GM18867 (cell line): ENCODE data around the gene DOCK10.

Experiments used
- ATAC-seq: cut with Tn5 transposase; IDR thresholded peaks from one replicate; pipeline ENCODE4 v1.9.1; 2021; ENCODE audit warnings: mild to moderate bottlenecking, moderate library complexity; ENCODE audit not compliant: unreplicated experiment

The DOCK10 gene

DNA sequence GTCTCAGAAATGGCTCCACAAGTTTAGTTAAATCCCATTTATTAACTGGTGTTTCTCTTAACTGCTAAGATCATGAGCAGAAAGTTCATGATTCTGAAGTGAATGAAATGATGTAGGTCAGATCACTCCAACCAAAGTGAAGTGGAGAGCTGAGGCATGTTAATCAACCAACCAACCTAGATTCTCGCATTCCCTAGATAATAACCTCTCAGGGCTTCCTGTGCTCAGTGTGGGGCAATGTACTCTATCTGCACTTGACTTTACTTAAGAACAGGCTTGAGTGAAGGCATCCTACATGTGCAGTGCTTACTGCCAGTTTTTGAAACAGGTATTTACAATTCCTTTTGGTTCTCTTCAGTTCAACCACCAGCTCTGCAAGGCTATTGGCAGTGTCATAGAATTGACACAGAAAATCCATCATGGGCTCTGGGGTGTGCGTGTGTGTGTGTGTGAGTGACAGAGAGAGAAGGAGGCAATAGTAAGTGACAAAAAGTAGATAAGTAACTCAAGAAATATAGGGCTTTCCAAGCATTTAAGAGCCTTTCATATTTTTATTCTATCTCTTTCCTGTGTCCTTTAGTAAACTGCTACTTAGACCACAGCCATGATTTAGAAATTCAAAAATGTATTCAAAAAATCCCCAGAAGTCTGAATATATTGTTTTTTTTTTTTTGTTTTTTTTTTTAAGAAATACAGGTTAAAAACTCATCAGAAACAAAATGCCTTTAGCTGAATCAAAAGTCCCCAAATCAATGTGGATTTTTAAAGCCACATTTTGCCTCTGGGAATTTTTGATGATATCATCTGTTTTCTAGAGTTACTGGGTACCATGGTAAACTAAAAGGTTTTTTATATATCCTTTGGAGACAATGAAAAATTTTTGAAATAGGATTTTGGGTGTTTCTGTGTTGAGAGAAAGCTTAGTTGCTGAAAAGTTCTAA, 28.6 kb downstream of the DOCK10 start:
- no peak for ATAC-seq

DNA sequence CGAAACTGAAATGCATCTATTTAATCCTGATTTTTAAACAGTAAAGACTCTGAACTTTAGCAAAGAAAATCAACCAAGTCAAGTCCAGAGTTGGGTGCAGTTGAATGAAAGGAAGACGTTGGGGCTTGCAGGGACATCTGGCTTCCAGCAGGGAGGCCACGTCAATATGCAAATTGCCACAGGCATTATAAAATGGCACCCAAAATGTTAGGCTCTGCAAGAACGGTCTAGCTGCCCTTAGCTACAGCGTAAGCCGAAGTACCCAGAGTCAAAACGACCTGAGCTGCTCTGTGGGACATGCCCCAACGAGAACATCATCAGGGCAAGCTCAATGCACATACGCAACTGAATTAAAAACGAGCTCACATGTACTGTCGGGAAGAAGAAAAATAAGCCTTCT, 30.7 kb downstream of the DOCK10 start:
- ATAC-seq = no peak

- ATAC-seq = no peak
These were observed 31.5 kb downstream of the DOCK10 start for GRCh38 chr2:225010804-225011203.

DNA sequence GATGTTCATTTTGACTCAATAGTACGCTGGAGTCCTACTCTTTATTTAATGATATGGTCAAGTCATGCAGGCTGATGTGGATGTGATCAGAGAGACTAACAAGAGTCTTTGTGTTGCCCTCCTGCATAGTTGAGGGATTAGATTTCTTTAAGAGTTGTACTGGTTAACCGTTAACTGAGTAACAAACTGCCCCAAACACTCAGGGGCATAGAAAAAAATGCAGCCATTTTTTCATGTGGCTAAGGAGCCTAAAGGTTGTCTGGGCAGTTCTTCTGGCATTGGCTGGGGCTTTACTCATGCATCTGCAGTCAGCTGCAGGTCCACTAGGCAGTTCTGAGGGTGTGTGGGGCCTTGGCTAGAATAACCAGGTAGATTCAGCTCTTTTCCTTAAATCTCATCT, 32.5 kb downstream of the DOCK10 start:
- ATAC-seq = no peak

GRCh38 chr2:225008935-225009334, 33.3 kb downstream of the DOCK10 start:
- ATAC-seq = peak; percentile 30

- peak; percentile 66 for ATAC-seq
These were observed 34.0 kb downstream of the DOCK10 start for GRCh38 chr2:225008179-225008856.

DNA sequence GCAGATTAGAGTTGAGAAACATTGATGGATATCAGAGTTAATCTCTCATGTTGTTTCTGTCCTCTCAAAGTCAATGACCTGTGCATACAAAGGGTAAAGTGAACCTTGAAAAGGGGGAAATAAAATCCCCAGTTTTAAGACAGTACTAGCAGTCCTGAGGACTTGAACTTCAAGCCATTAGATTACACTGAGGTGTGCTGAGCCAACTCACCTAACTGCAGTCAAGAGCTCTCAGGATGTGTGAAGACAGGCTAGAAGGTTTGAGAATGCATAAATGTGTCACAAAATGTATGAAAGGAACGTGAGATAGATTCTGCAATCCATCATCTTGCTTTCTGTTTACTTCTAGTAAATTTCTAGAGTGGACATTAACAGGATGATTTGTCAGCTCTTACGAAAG, 35.5 kb downstream of the DOCK10 start:
- no peak for ATAC-seq

GRCh38 chr2:225004597-225004996, 37.7 kb downstream of the DOCK10 start:
- no peak for ATAC-seq

DNA sequence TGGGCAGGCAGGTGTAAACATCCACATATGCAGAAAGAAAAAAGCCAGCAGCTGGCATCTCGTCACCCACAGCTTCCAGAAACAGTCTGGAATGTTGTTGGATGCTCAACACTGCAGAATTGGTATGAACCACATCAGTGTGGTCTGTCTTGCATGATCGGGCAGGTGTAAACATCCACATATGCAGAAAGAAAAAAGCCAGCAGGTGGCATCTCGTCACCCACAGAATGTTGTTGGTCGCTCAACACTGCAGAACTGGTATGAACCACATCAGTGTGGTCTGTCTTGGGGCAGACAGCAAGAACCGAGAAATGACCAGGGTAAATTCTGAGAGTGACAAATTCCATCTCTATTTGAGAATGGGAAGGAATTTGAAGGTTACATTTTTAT, 39.6 kb downstream of the DOCK10 start:
- ATAC-seq = peak; percentile 96

DNA sequence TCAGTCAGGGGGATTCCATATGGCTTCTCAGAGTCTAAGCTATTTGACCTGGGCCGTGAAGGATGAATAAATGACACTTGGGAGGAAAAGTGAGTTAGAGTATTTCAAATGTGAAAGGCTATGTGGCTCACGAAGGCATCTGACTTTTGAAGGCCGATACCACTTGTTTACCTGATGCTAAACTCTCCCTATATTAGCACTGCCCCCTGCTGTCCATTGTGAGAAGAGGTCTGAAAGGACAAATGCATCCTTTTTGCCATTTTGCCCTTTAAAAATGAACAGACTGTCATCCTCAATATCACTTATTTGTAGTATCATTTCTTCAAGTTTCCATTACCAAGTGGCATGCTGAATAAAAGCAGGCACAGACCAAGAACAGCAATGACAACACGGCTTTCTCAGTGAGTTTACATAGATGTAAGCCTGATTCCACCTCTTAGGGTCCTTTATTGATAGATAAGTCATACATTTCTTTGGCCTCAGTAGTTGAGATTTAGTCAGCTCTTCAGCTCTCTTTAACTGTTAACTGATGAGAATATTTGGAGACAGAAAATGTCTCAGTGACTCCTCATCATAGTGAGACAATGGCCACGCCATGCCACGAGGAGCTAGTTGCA, 40.1 kb downstream of the DOCK10 start:
- peak; percentile 59 for ATAC-seq

- no peak for ATAC-seq
These were observed 42.5 kb downstream of the DOCK10 start for GRCh38 chr2:224999754-225000153.

DNA sequence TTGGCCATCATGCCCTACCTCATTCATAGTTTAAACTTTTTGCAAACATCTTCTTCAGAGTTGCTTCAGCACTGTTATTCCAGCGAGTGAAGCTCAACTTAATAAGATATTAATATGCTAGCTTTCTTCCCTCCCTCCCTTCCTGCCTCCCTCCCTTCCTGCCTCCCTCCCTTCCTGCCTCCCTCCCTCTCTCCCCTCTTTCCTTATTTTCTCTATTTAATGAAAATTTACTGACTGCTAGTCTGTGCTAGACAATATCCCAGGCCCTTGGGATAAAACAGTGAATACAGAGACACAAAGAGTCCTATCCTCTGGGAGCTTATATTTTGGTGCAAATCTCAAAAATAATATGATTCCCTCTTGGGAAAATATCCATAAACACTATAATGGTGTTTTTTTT, 42.9 kb downstream of the DOCK10 start:
- no peak for ATAC-seq

GRCh38 chr2:224997802-224998201, 44.5 kb downstream of the DOCK10 start:
- ATAC-seq = no peak

DNA sequence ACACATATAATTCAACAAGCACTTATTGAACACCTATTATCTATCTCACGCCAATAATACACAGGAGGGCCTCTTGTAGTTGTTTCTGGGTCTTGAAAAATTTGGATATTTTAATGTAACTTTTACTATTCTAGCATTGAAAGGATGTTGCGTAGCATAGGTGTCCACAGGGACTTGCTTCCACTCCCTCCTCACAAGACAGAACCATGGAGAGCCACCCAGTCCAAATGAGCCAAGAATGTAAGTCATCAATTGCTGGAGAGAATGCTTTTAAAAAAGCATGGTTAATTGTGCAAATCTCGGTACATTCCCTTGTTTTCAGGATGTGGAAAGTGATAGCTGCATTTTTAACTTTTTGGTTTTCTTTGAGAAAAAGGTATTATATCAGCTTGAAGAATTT, 46.8 kb downstream of the DOCK10 start:
- no peak for ATAC-seq

- ATAC-seq = peak; percentile 66
These were observed 47.9 kb downstream of the DOCK10 start for GRCh38 chr2:224994242-224994823.

DNA sequence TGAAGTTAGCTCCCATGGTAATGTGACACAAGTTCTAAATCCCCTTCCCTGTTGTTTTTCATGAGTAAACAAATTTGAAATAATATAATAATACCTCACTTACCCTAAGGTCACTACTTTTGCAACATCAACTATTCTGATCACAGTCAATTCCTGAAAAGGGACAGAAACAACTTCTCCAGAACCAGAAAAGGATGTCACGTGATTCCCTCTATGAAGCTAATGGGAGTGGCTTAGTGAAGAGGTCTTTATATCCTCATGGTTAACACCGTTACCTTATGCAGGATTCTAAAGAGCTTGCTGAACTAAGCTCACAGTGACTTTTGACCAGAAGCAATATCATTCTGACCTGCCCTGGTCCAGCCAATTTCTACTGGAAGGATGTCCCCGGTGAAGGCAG, 51.6 kb downstream of the DOCK10 start:
- ATAC-seq = no peak

- ATAC-seq = no peak
These were observed 54.5 kb downstream of the DOCK10 start for GRCh38 chr2:224987733-224988132.

- no peak for ATAC-seq
These were observed 55.8 kb downstream of the DOCK10 start for GRCh38 chr2:224986477-224986876.

DNA sequence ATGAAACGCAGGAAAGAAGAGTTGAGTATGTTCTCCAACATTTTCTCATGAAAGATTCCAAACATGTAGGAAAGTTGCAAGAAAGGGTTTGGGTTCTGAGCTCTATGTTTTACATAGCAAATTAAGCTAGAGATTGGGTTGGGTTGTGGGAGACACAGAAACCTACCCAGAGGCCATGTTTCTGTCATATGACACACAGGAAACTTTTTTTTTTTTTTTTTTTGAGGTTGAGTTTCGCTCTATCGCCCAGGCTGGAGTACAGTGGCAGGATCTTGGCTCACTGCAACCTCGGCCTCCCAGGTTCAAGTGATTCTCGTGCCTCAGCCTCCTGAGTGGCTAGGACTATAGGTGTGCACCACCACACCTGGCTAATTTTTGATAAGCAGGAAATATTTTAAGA, 57.6 kb downstream of the DOCK10 start:
- no peak for ATAC-seq

DNA sequence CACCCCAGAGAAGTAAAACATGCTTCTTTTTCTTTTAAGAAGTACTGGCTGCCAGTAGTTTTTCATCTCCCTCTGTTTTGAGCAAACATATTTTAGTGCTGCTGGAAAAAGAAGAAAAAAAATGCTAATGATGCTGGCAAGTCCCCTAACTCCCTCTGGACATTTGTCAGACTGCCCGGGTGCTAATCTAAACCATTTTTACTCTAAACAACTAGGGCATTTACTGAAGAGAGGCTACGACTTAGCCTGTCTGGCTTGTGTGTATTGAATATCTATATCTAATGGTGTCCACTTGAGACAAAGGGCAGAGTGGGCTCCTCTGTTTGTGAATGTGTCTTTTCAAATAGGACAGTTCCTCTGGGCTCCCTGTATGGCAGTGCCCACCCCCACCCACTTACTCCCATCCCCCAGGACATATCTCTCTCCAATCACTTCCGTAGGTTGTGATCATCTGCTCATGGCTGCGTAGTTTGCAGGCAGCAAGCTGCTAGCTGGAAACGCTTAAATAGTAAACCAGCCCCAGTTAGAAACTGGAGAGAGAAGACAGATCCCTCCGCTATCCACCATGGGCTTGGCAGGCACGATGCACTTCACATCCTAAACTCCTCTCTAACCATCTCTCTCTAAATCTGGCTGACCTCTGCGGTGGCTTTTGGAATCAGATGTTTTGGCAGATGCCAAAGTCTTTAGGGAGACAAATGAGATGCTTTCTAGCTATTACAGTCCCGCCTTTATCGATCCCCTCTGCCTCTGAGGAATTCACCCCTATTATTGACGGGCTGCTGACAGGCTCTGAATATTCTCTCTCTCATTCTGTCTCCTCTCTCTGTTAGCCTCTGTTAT, 58.3 kb downstream of the DOCK10 start:
- ATAC-seq = no peak
